ENCODE results near the gene ZNF816.
"Not testable (repeated sequence)": the region's sequence is repeated elsewhere in the genome, so short reads cannot be mapped to it uniquely, and the experiment has no call there.

Gene ZNF816

GRCh38 chr19:52923778-52924593, 38.7 kb downstream of the ZNF816 start:
- no peak for DNase-seq

- DNase-seq = peak; percentile 39 to 53
These were observed 39.6 kb downstream of the ZNF816 start, which contains the start of gene ZNF888 for GRCh38 chr19:52922841-52923777. Gene ZNF888, minus strand, starts transcription at chr19:52923428. Its CDS starts 5,555 bp downstream, at chr19:52917873.

- DNase-seq = no peak
These were observed 45.1 kb downstream of the ZNF816 start for GRCh38 chr19:52917531-52917930.

- DNase-seq = no peak
These were observed 52.0 kb downstream of the ZNF816 start for GRCh38 chr19:52910648-52911047.

- not testable (repeated sequence) for DNase-seq
These were observed 58.5 kb downstream of the ZNF816 start for GRCh38 chr19:52904052-52904780.

- DNase-seq = no peak
These were observed 60.8 kb downstream of the ZNF816 start for GRCh38 chr19:52901842-52902241.
